ENCODE measurements around the gene BEST4. TPM values are rescaled to one million over a fixed set of nuclear protein-coding genes. Genes with fewer than 3 reads are reported as not detected.

Gene BEST4
- total and polyA plus RNA-seq, 2 of the 13 experiments (the other 11 are each of a cell fraction or from before 2014, with no cell fraction given): 0.77 to 1.4 TPM

- no peak for TF ChIP-seq HNF4G (IDR thresholded peaks at IDR 0.05; ENCODE audit: borderline replicate concordance, low read depth, low read length)
- no peak; the same call in none of the 2 replicates for TF ChIP-seq HNF4G (CRISPR knock-in tag; IDR thresholded peaks at IDR 0.05; ENCODE audit: borderline replicate concordance, low read depth)
- TF ChIP-seq ZBTB14 (CRISPR knock-in tag; IDR thresholded peaks at IDR 0.05): no peak
- peak; percentile 35; the same call in 1 of the 2 replicates for TF ChIP-seq SRY (CRISPR knock-in tag; IDR thresholded peaks at IDR 0.05)
- TF ChIP-seq SP5 (CRISPR knock-in tag; IDR thresholded peaks at IDR 0.05; ENCODE audit: borderline replicate concordance, low read depth): peak; percentile 95
- TF ChIP-seq TARDBP (CRISPR knock-in tag; IDR thresholded peaks at IDR 0.05): 0 out of 2 replicates have a peak, but pooled peaks have one; percentile 80
- TF ChIP-seq ZNF317 (CRISPR knock-in tag; IDR thresholded peaks at IDR 0.05): peak; percentile 65
- TF ChIP-seq ZNF17 (CRISPR knock-in tag; IDR thresholded peaks at IDR 0.05): 0 out of 2 replicates have a peak, but pooled peaks have one; percentile 4
- TF ChIP-seq ZBTB43 (CRISPR knock-in tag; conservative IDR thresholded peaks at IDR 0.05): peak; percentile 88
- TF ChIP-seq ZNF234 (CRISPR knock-in tag; conservative IDR thresholded peaks at IDR 0.05): no peak
- no peak; the same call in 1 of the 2 replicates for TF ChIP-seq ZNF775 (CRISPR knock-in tag; IDR thresholded peaks at IDR 0.05; ENCODE audit: borderline replicate concordance)
- 0 out of 2 replicates have a peak, but pooled peaks have one; percentile 71 for TF ChIP-seq IRF2 (CRISPR knock-in tag; IDR thresholded peaks at IDR 0.05)
- TF ChIP-seq GLI4 (CRISPR knock-in tag; IDR thresholded peaks at IDR 0.05; ENCODE audit: borderline replicate concordance): no peak
- no peak for TF ChIP-seq NFYB (CRISPR knock-in tag; IDR thresholded peaks at IDR 0.05)
- TF ChIP-seq ZBTB49 (CRISPR knock-in tag; IDR thresholded peaks at IDR 0.05; ENCODE audit: borderline replicate concordance): peak; percentile 52; the same call in 1 of the 2 replicates
- TF ChIP-seq ATF3 (CRISPR knock-in tag; IDR thresholded peaks at IDR 0.05): peak; percentile 55
- peak; percentile 47; the same call in 1 of the 2 replicates for TF ChIP-seq ZNF512 (CRISPR knock-in tag; IDR thresholded peaks at IDR 0.05)
- peak; percentile 49; the same call in 1 of the 2 replicates for TF ChIP-seq MXD4 (CRISPR knock-in tag; IDR thresholded peaks at IDR 0.05)
- no peak for TF ChIP-seq SP2 (CRISPR knock-in tag; IDR thresholded peaks at IDR 0.05)
- peak; percentile 83; the same call in 1 of the 2 replicates for TF ChIP-seq ZNF335 (CRISPR knock-in tag; IDR thresholded peaks at IDR 0.05)
- peak; percentile 88 for TF ChIP-seq BORCS8-MEF2B (CRISPR knock-in tag; IDR thresholded peaks at IDR 0.05)
- no peak for TF ChIP-seq CERS6 (CRISPR knock-in tag; IDR thresholded peaks at IDR 0.05)
Measured at GRCh38 chr1:44807364-44808062, 19.5 kb upstream of the BEST4 start (continued).

Measured in HepG2 (cell line).